Stimulated activated CD8-positive, alpha-beta memory T cell treated with anti-CD3 and anti-CD28 coated beads, Interleukin-15, amount 100 ng/mL, for 48 hours (primary cell): ENCODE data around the gene TMPRSS13.
"Not testable (repeated sequence)": the region's sequence is repeated elsewhere in the genome, so short reads cannot be mapped to it uniquely, and the experiment has no call there.

ENCODE experiments used
- DNase-seq, 2 donors: peaks; one replicate each; pipeline ENCODE4 v3.0.0-alpha.2; 2020; ENCODE audit warnings: low read depth in 2 of 2

Gene TMPRSS13

GRCh38 chr11:117950993-117951961, 22.1 kb upstream of the TMPRSS13 start:
- DNase-seq, result no peak

GRCh38 chr11:117950301-117950700, 21.1 kb upstream of the TMPRSS13 start:
- DNase-seq, result peak in 1 of 2 donors; percentile 56

GRCh38 chr11:117949062-117949461, 19.9 kb upstream of the TMPRSS13 start:
- no peak for DNase-seq

GRCh38 chr11:117948466-117948865, 19.3 kb upstream of the TMPRSS13 start:
- DNase-seq, result not testable (repeated sequence)

GRCh38 chr11:117947751-117948150, 18.5 kb upstream of the TMPRSS13 start:
- not testable (repeated sequence) for DNase-seq

GRCh38 chr11:117946842-117947526, 17.8 kb upstream of the TMPRSS13 start:
- DNase-seq, result peak; percentile 71 to 75

GRCh38 chr11:117946156-117946841, 17.1 kb upstream of the TMPRSS13 start:
- DNase-seq, result no peak

GRCh38 chr11:117945047-117945810, 16.0 kb upstream of the TMPRSS13 start:
- no peak for DNase-seq

GRCh38 chr11:117944554-117944953, 15.4 kb upstream of the TMPRSS13 start:
- DNase-seq, result no peak

- DNase-seq, result no peak
Observed at GRCh38 chr11:117941976-117942654, 12.9 kb upstream of the TMPRSS13 start.

GRCh38 chr11:117941163-117941707, 12.0 kb upstream of the TMPRSS13 start:
- no peak for DNase-seq

GRCh38 chr11:117940736-117941135, 11.5 kb upstream of the TMPRSS13 start:
- no peak for DNase-seq

- DNase-seq, result no peak
Observed at GRCh38 chr11:117936973-117937372, 7.8 kb upstream of the TMPRSS13 start.

- peak in 1 of 2 donors; percentile 57 for DNase-seq
Observed at GRCh38 chr11:117934526-117935307, 5.5 kb upstream of the TMPRSS13 start.

- no peak for DNase-seq
Observed at GRCh38 chr11:117933930-117934329, 4.7 kb upstream of the TMPRSS13 start.

GRCh38 chr11:117933475-117933874, 4.3 kb upstream of the TMPRSS13 start:
- DNase-seq, result no peak

- no peak for DNase-seq
Observed at GRCh38 chr11:117932947-117933346, 3.7 kb upstream of the TMPRSS13 start.

GRCh38 chr11:117932426-117932825, 3.2 kb upstream of the TMPRSS13 start:
- no peak for DNase-seq

- peak; percentile 56 to 57 for DNase-seq
Observed at GRCh38 chr11:117931971-117932370, 2.8 kb upstream of the TMPRSS13 start.
